HPDE6-E6E7 (cell line): ENCODE measurements around the gene CPT1A.

Source experiments
- DNase-seq: peaks from one replicate; pipeline ENCODE4 v3.0.0; 2011; ENCODE audit warnings: missing footprints; ENCODE audit errors: extremely low spot score

CPT1A gene

DNA sequence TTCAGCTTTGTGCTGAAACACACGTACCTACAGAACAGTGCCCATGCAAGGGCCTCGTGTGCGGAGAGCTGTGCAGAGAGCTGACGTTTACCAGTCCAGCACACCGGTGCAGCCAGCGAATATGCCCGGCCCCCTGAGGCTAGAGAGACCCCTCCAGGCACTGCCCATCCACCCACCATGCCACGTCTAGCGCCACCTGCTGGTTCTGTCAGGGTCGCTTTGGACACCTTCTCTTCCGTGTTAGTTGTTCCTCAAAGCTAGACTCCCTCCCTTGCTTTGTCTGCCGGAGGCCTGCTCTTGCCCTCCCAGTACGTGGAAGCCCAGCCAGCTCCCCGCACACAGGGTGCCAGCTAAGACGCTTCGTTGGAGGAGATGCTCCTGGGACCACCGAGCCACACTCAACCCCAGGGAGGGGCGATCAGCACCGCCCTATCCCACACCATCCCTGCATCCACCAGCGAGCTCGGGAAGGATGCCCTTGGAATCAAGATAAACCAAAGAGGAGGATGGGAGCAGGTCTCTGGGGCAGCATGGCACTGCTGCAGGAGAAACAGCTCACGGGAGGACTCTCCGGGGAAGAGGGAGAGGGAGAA, 43.4 kb downstream of the CPT1A start:
- no peak for DNase-seq

DNA sequence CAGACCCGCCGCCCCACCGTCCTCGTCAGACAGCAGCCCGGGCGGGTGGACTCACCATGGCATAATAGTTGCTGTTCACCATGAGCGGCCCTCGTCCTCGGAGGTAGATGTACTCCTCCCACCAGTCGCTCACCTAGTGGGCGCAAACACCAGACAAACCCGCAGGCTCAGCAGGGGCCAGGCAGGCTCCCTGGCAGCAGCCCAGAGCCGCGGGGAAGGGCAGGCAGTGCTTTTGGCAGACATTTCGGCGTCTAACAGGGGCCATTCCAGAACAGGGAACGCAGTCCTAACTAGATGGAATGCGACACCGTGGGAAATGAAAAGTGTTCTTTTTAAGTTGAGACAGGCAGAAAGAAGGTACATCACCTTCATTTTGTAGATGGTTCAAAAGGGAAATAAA, 44.9 kb downstream of the CPT1A start:
- no peak for DNase-seq

DNA sequence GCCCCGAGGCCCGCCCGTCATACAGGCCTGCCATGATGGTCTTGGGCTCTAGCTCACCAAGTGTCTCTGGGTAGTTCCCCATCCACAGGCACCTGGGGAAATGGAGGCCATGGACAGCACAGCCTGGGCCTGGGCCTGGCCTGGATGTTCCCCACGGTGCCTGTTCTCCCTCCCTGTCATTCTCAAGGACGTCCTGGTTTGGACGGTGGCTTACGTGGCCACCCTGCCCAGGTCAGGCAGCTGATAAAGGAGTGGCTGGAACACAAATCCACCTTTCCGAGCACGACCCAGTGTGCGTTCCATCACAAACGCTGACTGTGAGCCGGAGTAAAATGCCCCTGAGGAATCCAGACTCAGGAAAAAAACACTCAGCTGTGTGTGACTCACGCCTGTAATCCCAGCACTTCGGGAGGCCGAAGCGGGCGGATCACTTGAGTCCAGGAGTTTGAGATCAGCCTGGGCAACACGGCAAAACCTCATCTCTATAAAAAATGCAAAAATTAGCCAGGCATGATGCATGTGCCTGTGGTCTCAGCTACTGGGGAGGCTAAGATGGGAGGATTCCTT, 49.2 kb downstream of the CPT1A start:
- no peak for DNase-seq

DNA sequence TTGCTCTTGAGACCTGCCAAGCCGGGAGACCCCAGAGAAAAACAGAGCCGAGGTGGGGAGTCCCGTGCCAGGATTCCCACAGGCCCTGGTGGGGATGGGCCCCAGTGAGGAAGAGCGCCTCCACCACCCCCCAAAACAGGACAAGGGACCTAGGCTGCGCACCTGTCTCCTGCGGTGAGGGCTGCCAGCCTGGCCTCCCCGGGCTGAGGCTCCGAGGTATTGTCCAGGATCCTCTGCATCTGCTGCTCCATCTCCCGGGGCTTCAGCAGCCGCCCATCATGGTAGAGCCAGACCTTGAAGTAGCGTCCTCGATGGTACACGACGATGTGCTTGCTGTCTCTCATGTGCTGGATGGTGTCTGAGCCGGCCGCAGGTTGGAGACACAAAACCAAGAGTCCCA, 57.1 kb downstream of the CPT1A start:
- no peak for DNase-seq

DNA sequence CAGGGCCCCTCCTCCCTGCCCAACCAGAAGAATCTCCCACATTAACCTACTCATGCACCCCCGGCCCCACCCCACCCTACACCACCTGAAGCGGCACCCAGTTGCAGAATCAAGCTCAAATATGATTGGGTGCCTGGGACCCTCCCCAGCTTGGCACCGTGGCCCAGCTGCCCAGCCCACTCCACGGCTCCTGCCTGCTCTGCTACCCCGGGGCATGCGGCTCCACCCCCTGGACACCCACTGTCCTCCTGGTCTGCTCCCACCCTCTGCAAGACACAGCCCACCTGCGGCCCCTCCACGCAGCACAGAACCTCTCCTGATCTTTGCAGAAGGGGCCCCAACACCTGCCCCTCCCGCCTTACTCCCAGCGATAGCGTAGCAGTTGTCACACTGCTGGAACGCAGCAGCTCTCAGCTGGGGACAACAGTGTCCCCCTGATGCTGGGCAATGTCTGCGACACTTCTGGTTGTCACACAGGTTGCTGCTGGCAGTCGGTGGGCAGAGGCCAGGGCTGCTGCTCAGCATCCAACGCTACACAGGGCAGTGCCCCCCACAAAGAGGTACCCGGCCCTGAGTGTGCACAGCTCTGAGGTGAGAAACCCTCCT, 58.4 kb downstream of the CPT1A start:
- DNase-seq: no peak

DNA sequence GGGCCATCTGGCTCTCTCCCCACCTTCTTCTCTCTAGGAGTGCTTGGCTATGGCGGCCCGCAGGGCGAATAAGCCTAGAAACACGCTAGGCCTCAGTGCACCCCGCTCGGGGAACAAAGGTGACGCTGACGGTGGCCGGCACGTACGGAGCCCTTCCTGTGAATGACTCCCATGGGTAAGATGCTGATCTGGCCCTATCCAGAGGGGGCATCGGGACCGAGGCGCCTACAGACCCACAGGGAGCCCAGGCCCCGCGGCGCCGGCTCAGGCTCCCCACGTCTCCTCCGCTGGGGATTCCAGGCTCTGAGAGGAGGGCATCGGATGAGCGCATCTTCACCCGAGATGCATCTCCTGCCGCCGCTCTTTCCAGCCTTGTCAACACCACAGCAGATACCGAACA, 59.0 kb downstream of the CPT1A start:
- DNase-seq: no peak

DNA sequence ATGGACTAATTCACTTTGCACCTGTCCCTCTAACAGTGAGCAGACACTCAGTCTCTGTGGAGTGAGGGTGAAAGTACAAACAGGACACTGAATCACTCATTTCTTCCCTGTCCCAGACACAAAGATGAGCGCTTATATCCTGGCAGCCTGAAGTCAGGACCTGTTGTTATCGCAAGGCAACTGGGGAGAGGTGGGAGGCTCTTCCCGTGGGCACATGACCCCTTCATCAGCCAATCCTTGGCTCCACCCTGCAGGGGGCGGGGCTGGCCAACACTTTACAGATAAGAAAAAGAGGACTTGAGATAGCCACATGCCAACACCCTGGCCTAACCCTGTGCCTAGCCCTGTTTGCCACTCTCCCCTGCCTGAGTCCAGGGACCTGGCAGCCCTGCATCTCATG, 60.9 kb downstream of the CPT1A start:
- no peak for DNase-seq

DNA sequence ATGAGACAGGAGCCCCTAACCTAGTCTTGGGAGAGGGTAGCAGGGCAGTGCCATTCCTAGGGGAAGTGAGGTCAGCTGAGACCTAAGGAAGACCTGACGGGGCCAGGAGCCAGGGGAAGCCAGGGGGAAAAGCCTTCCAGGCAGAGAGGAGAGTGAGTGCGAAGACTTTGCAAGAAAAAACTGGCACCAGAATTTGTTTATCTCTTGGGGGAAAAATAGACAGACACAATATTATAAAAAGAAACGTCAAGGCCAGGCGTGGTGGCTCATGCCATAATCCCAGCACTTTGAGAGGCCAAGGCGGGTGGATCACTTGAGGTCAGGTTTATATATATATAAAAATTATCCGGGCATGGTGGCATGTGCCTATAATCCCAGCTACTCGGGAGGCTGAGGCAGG, 63.5 kb downstream of the CPT1A start:
- no peak for DNase-seq

DNA sequence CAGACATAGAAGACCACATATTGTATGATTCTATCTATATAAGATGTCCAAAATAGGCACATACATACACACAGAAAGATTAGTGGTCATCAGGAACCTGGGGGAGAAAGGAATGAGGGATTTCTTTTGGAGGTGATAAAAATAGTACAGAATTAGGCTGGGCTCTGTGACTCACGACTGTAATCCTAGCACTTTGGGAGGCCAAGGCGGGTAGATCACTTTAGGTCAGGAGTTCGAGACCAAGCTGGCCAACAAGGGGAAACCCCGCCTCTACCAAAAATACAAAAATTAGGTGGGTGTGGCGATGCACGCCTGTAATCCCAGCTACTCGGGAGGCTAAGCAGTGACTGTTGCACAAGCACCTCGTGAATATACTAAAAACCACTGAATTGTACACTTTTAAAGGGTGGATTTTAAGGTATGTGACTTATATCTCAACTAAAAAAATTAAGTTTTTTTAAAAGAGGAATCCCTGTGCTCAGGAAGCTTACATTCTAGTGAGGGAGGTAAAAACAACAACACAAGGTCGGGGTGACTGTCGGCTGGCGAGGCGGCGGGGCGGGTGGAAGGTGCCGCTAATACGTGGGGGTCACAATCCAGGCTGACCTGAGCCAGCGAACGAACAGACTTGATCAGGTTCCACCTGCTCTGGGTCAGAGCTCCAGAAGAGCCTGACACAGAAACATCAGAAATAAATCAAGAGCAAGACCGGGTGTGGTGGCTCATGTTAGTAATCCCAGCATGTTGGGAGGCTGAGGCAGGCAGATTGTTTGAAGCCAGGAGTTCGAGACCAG, 65.1 kb downstream of the CPT1A start:
- DNase-seq: no peak

DNA sequence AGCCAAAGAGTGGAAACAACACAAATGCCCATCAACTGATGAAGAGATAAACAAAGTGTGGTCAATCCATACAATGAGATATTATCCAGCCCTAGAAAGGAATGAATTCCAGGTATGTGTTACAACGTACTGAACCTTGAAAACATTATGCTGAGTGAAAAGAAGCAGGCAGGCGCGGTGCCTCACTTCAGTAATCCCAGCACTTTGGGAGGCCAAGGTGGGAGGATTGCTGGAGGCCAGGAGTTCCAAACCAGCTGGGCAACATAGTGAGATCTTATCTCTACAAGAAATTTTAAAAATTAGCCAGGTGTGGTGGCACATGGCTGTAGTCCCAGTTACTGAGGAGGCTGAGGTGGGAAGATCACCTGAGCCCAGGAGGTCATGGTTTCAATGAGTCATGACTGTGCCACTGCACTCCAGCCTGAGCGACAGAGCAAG, 65.7 kb downstream of the CPT1A start:
- no peak for DNase-seq

DNA sequence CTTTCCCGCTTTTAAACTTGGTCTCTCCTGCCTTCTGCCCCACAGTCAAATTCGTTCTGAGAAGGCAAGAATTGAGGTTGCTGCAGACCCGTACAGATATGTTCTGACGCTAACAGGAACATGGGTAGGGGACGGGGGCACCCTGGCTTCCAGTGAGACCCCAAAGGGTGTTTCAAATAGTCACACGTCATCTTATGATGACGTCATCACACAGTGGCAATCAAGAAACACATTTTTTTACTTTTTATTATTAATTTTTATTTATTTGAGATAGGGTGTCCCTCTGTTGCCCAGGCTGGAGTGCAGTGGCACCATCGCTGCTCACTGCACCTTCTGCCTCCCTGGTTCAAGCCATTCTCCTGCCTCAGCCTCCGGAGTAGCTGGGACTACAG, 67.5 kb downstream of the CPT1A start:
- no peak for DNase-seq

DNA sequence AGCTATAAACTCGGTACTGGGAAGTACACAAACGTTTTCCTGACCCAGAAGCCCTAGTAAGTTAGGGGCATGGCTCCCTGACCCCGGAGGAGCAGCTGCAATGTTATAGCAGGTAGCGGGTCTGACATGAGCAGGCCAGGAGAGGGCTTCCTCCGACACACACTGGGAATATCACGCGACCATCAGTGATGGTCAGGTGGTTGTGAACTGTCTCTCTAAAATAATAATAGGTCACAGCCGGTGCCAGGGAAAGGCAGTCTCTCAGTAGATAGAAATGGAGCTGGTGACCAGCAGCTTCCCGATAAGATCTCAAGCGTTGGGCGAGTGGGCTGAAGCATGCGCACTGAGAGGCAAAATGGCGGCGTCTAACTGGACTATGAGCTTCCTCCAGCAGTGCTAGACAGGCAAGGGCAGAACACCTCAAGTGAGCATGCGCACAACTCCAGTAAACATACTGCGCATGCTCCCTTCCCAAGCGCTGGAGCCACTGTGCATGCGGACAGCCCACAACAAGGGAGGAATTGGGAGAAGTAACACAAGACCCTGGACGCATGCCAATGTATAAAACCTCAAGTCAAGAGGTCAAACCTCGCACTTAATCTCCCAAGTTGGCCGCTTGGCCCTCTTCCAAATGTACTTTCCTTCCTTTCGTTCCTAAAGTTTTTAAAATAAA, 68.1 kb downstream of the CPT1A start:
- DNase-seq: no peak

DNA sequence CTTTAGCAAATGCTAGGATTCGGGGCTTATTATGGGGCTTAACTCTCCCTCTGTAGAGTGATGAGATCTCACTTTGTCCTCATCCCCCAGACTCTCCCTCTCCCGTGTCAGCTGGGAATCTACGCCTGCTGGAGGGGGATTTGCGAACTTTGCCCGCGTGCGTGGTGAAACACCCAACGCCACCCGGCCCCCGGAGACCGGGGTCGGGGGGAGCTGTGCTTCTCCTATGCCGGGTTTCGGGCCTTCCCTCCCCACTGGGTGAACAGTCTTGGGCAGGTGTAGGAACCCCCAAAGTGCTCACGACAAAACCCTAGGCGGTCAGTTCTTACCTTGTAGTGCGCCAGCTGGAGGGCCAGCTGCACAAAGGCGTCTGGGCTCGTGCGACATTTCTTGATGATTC, 68.8 kb downstream of the CPT1A start:
- no peak for DNase-seq

DNA sequence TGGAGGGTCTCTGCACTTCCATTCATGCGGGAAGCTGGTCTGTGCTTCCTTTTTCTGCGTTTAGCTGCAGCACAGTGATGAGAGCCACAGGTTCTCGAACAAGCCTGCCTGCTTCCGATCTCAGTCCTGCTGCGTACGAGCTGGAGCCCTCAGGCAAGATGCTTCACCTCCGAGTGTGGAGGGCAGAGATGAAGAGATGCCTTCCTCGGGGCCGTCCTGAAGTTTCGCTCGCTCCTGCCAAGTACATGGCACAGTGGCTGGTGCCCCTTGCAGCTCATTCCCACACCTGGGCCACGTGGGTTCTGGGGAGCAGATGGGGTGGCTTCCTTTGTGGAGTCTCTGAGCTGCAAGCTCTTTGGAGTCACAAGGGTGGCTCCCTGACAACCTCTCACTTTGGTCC, 70.9 kb downstream of the CPT1A start:
- DNase-seq: no peak

DNA sequence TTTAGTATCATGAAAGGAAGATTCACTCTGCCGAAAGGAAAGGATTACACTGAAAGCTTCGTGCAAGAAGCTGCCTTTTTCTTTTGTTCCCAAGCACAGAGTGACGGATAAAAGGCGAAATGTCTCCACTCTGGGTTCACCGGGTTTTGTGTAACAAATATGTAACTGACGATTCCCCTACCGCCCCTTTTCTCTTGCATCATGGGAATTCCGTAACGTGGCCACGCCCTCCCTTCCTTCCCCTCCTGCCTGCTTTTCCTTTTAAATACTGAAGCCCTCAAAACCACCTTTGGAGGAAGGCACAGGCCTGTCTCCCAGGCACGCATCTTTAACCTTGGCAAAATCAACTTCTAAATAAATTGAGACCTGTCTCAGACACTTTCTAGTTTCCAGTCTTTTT, 74.0 kb downstream of the CPT1A start:
- no peak for DNase-seq

DNA sequence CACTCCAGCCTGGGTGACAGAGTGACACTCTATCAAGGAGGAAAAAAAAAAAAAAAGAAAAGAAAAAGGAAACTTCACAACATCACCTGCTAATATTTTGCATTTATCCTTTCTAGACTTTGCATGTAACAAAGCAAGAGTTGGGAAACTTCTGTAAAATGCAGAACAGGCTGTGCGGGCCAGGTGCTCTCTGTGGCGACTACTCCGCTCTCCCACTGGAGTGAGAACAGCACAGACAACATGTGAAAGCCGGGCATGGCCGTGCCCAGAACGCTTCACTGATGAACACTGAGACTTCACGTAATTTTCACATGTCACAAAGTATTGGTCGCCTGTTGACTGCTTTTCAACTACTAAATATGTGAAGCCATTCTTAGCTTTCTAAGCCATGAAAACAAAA, 74.9 kb downstream of the CPT1A start:
- no peak for DNase-seq

DNA sequence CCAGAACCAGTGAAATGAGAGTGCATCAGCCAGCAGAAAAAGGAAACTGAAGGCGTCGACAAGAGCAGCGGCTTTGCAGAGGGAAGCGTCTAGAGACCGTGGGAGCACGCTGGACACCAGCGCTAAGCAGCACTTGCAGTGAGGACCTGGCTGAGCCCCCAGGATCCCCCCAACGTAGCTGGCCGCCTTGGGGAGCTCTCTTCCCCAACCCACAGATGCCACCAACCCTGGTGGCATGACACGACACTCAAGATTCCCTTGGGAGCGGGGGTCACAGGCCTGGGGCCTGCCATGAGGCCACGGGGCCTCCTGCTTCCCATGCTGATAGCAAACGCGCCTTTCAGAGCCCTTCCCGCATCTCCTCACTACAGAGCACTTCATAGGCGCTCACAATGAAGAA, 77.0 kb downstream of the CPT1A start:
- DNase-seq: no peak

DNA sequence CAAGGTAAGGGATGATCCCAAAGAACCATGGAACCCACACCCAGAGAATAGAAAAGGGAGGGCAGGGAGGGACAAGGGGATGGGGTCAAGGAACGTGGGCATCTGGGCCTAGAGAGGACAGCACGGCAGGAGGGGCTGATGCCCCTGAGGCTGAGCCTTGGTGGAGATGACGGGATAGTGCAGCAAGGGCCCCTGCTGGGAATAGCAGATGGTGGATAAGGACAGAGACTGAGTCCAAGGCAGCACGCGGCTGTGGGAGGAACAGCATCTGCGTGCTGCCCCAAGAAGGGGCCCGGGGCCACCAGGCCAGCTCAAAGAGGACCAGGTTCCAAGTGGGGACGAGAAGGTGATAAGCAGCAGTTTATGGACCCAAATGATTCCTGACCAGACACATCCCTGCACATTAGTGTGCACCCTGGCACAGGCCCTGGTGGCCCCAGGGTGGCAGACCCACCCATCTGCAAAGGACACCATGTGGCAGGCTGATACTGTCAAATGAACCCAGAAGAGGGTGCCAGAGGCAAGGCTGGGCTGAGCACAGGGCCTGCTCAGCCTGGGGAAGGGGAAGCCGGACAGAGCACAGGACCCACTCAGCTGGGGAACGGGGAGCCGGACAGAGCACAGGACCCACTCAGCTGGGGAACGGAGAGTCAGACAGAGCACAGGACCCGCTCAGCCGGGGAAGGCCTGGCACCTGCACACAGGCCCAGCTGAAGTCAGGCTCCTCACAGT, 77.6 kb downstream of the CPT1A start:
- no peak for DNase-seq

DNA sequence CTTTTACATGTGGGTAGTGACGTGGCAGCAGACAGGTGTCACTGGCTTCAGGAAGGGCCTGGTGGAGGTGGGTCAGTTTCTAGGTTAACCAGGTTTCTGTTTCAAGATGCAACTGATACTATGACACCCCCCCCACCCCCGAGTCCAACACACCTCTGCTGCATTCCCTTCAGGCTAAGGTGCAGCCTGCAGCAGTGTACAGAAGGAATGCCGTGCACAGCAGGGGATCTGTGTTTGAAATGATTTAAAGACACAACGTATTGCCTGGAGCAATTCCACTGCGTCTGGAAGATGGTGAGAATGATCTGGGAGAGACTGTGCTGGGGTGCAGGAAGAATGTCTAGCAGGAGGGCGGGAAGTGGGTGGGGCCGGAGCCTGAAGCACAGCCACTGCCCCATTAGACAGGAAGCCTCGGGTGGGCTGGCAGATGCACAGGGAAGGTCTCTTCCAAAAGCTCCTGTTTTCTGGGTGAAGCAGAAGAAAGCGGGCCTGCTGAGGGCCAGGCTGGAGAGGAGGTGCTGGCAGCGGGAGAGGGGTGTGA, 78.5 kb downstream of the CPT1A start:
- no peak for DNase-seq

DNA sequence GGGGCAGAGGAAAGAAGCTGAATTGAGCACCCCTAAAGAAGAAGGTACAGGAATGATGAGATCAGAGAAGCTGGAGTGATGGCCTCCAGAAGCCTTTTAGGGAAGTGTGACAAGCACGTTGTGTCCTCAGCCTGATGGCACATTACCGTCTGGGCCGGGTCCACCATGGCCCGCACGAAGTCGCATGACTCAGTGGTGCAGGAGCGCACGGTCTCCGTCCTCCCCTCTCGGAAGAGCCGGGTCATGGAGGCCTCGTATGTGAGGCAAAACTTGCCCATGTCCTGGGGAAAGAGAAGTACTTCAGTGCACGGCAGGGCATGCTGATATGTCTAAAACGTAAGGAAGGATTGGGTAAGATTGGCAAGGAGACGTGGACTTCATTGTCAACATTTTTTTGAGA, 79.2 kb downstream of the CPT1A start:
- DNase-seq: no peak

DNA sequence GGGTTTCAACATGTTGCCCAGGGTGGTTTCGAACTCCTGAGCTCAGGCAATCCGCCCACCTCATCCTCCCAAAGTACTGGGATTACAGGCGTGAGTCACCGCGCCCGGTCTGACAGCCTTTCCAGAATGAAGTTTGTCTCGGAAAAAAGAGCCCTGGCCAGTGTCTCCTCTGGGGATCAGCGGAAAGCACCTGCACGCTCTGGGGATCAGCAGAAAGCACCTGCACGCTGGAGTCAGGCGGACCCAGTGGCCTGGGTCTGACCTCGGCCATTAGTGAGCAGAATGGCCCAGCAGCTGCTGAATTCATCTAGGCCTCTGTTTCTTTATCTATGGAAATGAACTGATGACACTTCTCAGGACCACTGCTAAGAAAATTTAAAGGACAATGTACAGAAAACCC, 79.9 kb downstream of the CPT1A start:
- no peak for DNase-seq

DNA sequence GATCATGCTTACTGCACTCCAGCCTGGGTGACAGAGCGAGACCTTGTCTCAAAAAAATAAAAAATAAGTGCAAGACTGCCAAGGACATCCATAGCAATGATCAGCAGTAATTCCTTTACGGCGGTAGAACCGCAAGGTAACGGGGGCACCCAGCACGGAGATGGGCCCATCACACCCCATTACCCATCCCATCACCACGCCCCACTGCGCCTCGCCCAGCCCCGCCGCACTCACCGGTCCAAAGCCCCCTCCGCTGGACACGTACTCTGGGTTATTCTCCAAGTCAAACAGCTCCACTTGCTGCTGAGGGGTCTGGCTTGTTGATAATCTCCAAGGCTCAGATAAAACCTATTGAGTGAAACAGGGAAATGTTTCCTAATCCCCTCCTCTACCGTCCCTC, 81.7 kb downstream of the CPT1A start:
- no peak for DNase-seq
